Neural progenitor cell (in vitro differentiated cells): Measurements from ENCODE around the gene RAPGEF2.

ENCODE experiments used
- CTCF ChIP-seq: fragments of 200-600 bp; sonication (generic); IDR thresholded peaks from 2 replicates; pipeline ENCODE4 v1.5.1; 2017; ENCODE audit warnings: antibody characterized with exemption, mild to moderate bottlenecking
- EZH2 ChIP-seq: fragments of 200-600 bp; sonication (generic); IDR thresholded peaks from 2 replicates; pipeline ENCODE4 v1.6.1; 2017; ENCODE audit warnings: antibody characterized with exemption, mild to moderate bottlenecking, moderate library complexity
- EZH2phosphoT487 ChIP-seq: fragments of 200-600 bp; sonication (generic); IDR thresholded peaks from 2 replicates; pipeline ENCODE4 v1.6.1; 2017; ENCODE audit warnings: antibody characterized with exemption

DNA sequence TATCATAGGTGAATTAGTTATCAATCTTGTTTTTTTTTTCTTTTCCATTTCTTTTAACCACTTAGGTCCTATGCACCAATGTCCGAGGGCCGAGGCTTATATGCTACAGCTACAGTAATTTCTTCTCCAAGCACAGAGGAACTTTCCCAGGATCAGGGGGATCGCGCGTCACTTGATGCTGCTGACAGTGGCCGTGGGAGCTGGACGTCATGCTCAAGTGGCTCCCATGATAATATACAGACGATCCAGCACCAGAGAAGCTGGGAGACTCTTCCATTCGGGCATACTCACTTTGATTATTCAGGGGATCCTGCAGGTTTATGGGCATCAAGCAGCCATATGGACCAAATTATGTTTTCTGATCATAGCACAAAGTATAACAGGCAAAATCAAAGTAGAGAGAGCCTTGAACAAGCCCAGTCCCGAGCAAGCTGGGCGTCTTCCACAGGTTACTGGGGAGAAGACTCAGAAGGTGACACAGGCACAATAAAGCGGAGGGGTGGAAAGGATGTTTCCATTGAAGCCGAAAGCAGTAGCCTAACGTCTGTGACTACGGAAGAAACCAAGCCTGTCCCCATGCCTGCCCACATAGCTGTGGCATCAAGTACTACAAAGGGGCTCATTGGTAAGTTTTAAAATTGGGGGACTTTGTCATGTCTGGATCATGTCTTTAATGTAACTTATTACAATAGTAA, 250.7 kb downstream of the RAPGEF2 start:
- no peak for TF ChIP-seq CTCF
- no peak for TF ChIP-seq EZH2
- TF ChIP-seq EZH2phosphoT487 = no peak
